GM21390 (cell line): ENCODE data around the gene FABP6.

Source experiments
- ATAC-seq: cut with Tn5 transposase; IDR thresholded peaks from one replicate; pipeline ENCODE4 v1.9.1; 2021; ENCODE audit not compliant: unreplicated experiment

The FABP6 gene

DNA sequence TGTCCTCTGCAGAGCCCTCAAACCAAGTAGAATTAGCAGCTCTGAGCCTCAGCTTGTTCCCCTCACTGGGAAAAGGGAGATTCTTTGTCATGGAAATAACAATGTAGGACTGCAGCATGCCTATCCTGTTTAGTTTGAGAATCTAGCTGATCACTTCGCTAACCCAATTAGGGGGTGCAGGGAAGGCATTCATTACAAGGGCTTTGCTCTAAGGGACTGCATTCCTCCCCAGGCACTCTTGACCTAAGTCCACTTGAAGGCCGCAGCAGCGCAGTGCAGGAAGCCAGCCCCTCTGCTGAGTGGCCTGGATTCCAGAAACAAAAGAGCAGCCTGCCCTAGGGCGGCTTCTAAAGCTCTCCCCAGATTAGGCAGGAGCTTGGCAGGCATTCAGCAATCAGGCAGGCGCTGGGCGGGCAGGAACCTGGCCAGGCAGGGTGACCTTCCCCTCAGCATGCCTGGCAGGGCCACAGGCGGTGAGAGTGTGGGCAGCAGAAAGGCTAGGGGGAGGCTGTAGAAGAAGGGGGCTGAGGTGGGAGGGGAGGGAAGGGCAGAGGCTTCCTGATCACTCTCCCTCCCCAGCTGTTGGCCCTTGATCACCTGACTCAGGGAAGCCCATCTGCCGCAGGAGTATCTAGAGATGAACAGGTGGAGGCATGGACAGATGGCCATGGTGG, 58.2 kb downstream of the FABP6 start:
- ATAC-seq: no peak
